ENCODE results near the gene RNU11.
A peak's percentile ranks its signal among the peaks of the same experiment; 100 is the strongest.

RNU11 gene

DNA sequence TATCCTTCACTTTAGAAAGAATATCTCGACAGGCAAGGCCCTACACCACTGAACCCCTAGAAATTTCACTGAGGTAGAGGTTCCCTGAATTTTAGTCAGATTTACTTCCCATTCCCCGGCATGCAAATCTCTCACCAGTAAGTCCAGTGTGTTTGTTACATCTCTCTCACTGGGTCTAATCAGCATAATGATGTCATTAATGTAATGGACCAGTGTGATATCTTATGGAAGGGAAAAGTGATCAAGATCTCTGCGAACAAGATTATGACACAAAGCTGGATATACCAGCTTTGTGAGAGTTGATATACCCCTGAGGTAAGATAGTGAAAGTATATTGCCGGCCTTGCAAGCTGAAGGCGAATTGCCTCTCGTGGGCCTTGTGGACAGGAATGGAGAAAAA is 7.9 kb downstream of the RNU11 start:
- Histone ChIP-seq H3K4me3 (ENCODE audit: low read depth, low read length) (no peak overlapping the region), H3K27me3 (no peaks in the 10 kb centered on the region), H3K4me1 (no peaks in the 10 kb centered on the region), H3K36me3 (no peaks in the 10 kb centered on the region), H3K9me3 (no peaks in the 10 kb centered on the region)
- DNase-seq: no peak
- TF ChIP-seq, protein P1, sequence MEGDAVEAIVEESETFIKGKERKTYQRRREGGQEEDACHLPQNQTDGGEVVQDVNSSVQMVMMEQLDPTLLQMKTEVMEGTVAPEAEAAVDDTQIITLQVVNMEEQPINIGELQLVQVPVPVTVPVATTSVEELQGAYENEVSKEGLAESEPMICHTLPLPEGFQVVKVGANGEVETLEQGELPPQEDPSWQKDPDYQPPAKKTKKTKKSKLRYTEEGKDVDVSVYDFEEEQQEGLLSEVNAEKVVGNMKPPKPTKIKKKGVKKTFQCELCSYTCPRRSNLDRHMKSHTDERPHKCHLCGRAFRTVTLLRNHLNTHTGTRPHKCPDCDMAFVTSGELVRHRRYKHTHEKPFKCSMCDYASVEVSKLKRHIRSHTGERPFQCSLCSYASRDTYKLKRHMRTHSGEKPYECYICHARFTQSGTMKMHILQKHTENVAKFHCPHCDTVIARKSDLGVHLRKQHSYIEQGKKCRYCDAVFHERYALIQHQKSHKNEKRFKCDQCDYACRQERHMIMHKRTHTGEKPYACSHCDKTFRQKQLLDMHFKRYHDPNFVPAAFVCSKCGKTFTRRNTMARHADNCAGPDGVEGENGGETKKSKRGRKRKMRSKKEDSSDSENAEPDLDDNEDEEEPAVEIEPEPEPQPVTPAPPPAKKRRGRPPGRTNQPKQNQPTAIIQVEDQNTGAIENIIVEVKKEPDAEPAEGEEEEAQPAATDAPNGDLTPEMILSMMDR (IDR thresholded peaks at IDR 0.05; ENCODE audit: low read depth, low read length): no peak

DNA sequence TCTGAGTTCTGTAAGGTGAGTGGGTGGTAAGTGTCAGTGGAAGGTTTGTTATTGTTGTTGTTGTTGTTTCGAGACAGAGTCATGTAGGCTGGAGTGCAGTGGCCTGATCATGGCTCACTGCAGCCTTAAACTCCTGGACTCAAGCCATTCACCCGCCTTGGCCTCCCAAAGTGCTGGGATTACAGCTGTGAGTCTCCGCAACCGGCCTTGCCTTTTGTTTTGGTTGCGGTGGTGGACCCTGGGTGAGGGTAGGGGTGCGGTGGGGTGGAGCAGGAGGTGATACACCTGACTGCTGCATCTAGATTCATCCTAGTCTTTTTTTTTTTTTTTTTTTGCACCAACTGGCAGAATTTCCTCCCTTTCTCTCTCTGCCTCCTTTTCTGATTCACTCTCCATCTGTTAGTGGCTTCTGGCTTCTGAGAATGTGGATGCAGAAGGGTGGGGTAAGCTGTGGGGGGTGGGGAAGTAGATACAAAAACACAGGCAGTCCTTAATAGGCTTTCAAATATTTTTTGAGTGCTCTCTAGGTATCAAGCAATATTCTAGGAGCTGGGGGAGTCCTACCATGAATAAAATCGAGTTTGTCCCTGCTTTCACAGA is 15.6 kb downstream of the RNU11 start:
- no peaks in the 10 kb centered on the region for H3K27me3 ChIP-seq
- H3K4me3 ChIP-seq (ENCODE audit: low read depth, low read length): no peak overlapping the region
- DNase-seq: no peak
- H3K4me1 ChIP-seq: no peaks in the 10 kb centered on the region
- H3K36me3 ChIP-seq: no peaks in the 10 kb centered on the region
- TF ChIP-seq, protein P1 (IDR thresholded peaks at IDR 0.05; ENCODE audit: low read depth, low read length): no peak
- H3K9me3 ChIP-seq: no peaks in the 10 kb centered on the region

DNA sequence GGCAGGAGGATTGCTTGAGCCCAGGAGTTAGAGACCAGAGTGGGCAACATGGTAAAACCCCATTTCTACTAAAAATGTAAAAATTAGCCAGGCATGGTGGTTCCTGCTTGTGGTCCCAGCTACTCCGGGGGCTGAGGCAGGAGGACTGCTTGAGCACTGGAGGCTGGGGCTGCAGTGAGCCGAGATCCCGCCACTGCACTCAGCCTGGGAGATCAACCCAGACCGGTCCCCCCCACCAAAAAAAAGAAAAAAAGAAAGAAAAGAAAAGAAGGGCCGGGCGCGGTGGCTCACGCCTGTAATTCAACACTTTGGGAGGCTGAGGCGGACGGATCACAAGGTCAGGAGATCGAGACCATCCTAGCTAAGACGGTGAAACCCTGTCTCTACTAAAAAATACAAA is 18.4 kb downstream of the RNU11 start:
- no peaks in the 10 kb centered on the region for H3K36me3 ChIP-seq
- TF ChIP-seq, protein P1 (IDR thresholded peaks at IDR 0.05; ENCODE audit: low read depth, low read length): no peak
- no peaks in the 10 kb centered on the region for H3K4me1 ChIP-seq
- H3K9me3 ChIP-seq: no peaks in the 10 kb centered on the region
- no peak overlapping the region for H3K4me3 ChIP-seq (ENCODE audit: low read depth, low read length)
- no peaks in the 10 kb centered on the region for H3K27me3 ChIP-seq
- DNase-seq: no peak

DNA sequence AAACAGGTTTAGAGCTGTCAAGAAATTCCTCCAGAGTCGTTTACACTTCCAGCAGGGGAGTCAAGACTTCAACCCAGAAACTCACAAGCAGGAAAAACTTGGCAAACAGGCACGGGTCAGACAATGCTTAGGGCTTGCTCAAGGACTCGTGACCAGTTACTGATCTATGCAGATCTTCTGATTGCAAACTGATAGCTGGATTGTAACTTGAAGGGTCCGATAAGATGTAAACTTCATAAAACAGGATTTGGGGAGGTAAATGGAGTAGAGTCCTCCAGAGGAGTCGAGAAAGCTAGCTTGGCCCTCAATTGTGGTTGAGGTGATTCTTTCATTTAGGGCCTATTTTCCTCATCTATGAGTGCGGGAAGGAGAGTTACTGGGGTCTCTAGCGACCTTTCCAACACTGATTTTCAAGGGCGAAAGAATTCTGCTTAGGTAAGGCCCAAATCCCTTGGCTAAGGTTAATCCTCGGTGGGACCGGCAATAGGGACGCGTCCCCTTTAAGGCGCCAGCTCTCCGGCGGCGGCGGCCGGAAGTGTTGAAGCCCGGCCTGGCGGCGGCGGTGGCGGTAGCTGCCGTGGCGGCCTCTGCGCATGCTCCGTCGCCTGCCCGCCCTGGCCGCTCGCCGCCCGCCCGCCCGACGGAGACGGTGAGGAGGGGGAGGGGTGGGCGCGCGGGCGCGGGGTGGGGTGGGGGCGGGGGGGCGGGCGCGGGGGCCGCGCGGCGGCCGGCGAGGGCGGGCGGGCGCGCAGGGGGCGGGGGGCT is 20.0 kb downstream of the RNU11 start, which contains the start of gene GMEB1:
Gene GMEB1 (plus strand): TSS at position 594 of the 765 bp plus-strand sequence. CDS start 14,829 bp downstream, outside the sequence.
- peak; percentile 83 for DNase-seq
- TF ChIP-seq, protein P1 (IDR thresholded peaks at IDR 0.05; ENCODE audit: low read depth, low read length): no peak
- H3K4me1 ChIP-seq: no peaks in the 10 kb centered on the region
- H3K27me3 ChIP-seq: no peaks in the 10 kb centered on the region
- H3K4me3 ChIP-seq (ENCODE audit: low read depth, low read length): peak within 1 kb of the TSS; percentile 73
- H3K9me3 ChIP-seq: no peaks in the 10 kb centered on the region
- no peaks in the 10 kb centered on the region for H3K36me3 ChIP-seq

DNA sequence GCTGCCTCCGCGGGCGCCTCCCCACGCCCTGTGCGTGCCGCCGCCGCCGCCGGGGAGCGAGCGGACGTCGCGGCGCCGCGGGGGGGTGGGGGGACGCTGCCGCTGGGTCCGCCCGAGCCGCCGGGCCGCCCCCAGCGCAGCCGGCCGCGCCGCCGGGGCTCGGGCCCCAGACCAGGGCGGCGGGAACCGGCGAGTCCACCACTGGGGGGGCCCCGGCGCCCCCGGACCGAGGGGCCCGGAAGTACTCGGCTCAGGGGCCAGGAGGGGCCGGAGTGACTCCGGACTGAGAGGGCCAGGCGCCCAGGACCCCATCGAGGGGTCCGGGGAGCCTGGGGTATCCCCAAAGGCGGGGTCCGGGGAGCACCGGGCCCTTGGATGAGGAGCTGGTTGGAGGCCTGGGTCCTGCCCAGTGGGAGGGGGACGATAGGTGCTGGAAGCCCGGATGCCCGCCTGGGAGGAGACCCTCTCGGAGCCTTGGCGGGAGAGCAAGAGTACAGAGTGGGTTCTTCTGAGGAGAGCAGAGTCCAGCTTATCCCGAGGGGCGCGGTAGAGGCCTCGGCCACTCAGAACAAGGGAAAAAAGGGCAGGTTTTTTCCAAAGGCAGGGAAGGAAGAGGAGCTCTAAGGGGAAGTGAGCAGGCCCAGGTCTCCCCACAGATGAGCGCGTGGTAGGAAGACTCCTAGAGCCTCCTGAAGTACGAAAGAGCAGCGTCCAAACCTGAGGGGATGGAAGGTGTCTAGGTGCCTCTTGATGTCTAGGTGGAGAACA is 20.7 kb downstream of the RNU11 start:
- peak overlapping the region; percentile 73 for H3K4me3 ChIP-seq (ENCODE audit: low read depth, low read length)
- DNase-seq: peak; percentile 40
- no peaks in the 10 kb centered on the region for H3K27me3 ChIP-seq
- no peaks in the 10 kb centered on the region for H3K36me3 ChIP-seq
- no peaks in the 10 kb centered on the region for H3K9me3 ChIP-seq
- H3K4me1 ChIP-seq: no peaks in the 10 kb centered on the region
- TF ChIP-seq, protein P1 (IDR thresholded peaks at IDR 0.05; ENCODE audit: low read depth, low read length): no peak

Measured in BE2C (cell line).